HUES64 (cell line): ENCODE data around the gene ASMTL.

Experiments
- H3K27ac ChIP-seq: 2 replicates; pipeline ENCODE4 v1.7.0; 2013; ENCODE audit warnings: low read depth, low read length, inconsistent platforms
- H3K27me3 ChIP-seq: 2 replicates; pipeline ENCODE4 v1.6.1; 2013; ENCODE audit warnings: mild to moderate bottlenecking, low read length; ENCODE audit not compliant: insufficient read depth
- H3K36me3 ChIP-seq: 2 replicates; pipeline ENCODE4 v1.6.1; 2013; ENCODE audit warnings: mild to moderate bottlenecking, low read length; ENCODE audit not compliant: insufficient read depth
- H3K4me1 ChIP-seq: 2 replicates; pipeline ENCODE4 v1.6.1; 2013; ENCODE audit warnings: mild to moderate bottlenecking, low read length, moderate library complexity; ENCODE audit not compliant: insufficient read depth
- H3K4me3 ChIP-seq: 2 replicates; pipeline ENCODE4 v1.5.1; 2013; ENCODE audit warnings: mild to moderate bottlenecking, low read length, moderate library complexity
- H3K9ac ChIP-seq: 2 replicates; pipeline ENCODE4 v1.6.1; 2013; ENCODE audit warnings: mild to moderate bottlenecking, low read depth, low read length
- H3K9me3 ChIP-seq: 2 replicates; pipeline ENCODE4 v1.6.1; 2013; ENCODE audit warnings: low read depth, low read length; ENCODE audit not compliant: insufficient read depth
- WGBS: fragments of 150-250, 120-280 bp; methylation state at CpG from one replicate; pipeline ENCODE4 v1.1.7; 2013; ENCODE audit warnings: missing lambda C conversion rate; 5-methylcytosine and 5-hydroxymethylcytosine counted together

ASMTL gene

DNA sequence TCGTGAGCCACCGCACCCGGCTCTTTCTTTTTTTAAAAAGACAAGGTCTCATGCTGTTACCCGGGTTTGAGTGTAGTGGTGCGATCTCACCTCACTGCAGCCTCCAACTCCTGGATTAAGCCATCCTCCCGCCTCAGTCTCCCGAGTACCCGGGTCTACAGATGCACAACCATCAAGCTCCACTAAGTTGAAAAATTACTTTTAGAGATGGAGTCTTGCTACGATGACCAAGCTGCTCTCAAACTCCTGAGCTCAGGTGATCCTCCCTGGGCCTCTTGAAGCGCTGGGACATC is 62.8 kb downstream of the ASMTL start:
- H3K9ac ChIP-seq: peak overlapping the region; percentile 34; the same call in 1 of the 2 replicates
- WGBS: 97% methylated on average over 10 of the region's 10 CpGs
- H3K36me3 ChIP-seq: peaks cover 64% of the 10 kb centered on the region

DNA sequence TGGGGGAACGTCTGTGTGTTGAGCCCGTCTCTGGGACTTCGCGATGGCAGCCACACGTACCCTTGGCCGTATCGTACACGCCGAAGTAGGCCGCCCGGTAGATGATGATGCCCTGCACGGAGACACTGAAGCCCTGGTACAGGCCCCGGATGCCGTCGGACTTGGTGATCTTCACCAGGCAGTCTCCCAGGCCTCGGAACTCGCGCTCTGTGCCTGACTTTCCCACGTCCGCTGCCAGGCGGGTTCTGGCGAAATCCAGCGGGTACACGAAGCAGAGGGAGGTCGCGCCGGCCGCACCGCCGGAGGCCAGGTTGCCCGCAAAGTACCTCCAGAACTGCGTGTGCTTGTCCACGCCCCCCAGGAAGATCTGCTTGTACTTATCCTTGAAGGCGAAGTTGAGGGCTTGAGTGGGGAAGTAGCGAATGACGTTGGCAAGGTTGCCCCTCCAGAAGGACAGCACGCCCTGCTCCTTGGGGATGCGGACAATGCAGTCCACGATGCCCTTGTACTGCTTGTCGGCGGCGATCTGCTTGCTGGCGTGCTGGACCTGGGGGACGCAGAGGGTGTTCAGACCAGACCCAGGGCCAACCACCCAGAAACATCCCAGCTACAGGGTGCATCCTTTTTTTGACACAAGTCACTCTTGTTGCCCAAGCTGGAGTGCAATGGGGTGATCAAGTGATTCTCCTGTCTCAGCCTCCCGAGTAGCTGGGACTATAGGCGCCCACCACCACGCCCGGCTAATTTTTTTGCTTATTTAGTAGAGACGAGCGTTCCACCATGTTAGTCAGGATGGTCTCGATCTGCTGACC is 63.3 kb downstream of the ASMTL start:
- Histone ChIP-seq H3K9ac (peak overlapping the region; percentile 34; the same call in 1 of the 2 replicates), H3K9me3 (no peaks in the 10 kb centered on the region), H3K4me3 (no peak overlapping the region), H3K27me3 (no peaks in the 10 kb centered on the region), H3K27ac (0 out of 2 replicates have a peak overlapping the region, but pooled peaks have one; percentile 30), H3K36me3 (peaks cover 69% of the 10 kb centered on the region), H3K4me1 (no peaks in the 10 kb centered on the region)
- 96% methylated on average over 51 of the region's 51 CpGs for WGBS

More for the DNA sequence above, 62.8 kb downstream of the ASMTL start:
- Histone ChIP-seq H3K4me3 (no peak overlapping the region; the same call in 1 of the 2 replicates), H3K27me3 (no peaks in the 10 kb centered on the region), H3K9me3 (no peaks in the 10 kb centered on the region), H3K4me1 (no peaks in the 10 kb centered on the region), H3K27ac (no peak overlapping the region)

DNA sequence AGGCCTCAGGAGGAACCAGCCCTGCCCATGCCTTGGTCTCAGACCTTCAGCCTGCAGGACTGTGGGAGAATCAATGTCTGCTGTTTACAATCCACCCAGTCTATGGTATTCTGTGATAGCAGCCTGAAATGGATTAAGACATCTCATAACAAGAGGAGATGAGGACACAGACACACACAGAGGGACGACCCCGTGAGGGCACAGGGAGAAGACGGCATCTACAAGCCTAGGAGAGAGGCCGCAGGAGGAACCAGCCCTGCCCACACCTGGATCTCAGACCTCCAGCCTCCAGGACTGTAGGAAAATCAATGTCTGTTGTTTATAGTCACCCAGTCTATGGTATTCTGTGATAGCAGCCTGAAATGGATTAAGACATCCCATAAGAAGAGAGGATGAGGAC is 64.1 kb downstream of the ASMTL start:
- H3K27ac ChIP-seq: no peak overlapping the region
- H3K9me3 ChIP-seq: no peaks in the 10 kb centered on the region
- no peak overlapping the region for H3K4me3 ChIP-seq
- peaks cover 75% of the 10 kb centered on the region for H3K36me3 ChIP-seq
- WGBS: 92% methylated on average over 4 of the region's 4 CpGs
- no peaks in the 10 kb centered on the region for H3K4me1 ChIP-seq
- no peaks in the 10 kb centered on the region for H3K27me3 ChIP-seq
- H3K9ac ChIP-seq: 0 out of 2 replicates have a peak overlapping the region, but pooled peaks have one; percentile 24

DNA sequence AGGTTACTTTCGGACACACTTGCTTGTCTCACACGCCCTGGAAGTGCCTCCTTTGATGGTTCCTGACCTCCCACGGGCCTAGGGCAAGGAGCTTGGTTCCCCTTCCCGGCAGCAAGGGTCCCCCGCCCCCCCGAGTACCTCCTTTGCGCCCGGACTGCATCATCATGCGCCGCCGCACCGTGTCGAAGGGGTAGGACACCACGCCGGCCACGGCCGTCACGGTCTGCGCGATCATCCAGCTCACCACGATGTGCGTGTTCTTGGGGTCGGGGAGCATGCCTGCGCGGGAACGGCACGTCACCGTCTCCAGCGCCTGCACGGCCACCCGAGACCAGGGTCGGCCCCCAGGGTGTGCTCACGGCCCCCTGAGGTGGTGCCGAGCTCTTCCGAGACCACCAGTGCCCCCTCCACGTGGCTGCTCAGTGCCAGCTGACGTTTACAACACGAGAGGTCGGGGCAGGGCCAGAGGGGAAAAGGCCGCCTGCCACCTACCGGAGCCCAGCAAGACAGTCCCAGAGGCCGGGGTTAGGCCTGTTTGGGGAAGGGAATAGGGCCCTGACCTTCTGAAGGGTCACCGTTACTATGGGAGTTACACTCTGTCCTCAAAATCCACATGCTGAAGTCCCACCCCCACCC is 65.5 kb downstream of the ASMTL start:
- Histone ChIP-seq H3K9me3 (no peaks in the 10 kb centered on the region), H3K36me3 (peaks cover 81% of the 10 kb centered on the region), H3K4me1 (no peaks in the 10 kb centered on the region), H3K4me3 (no peak overlapping the region), H3K27ac (no peak overlapping the region), H3K9ac (no peak overlapping the region), H3K27me3 (no peaks in the 10 kb centered on the region)
- whole genome bisulfite sequencing: 95% methylated on average over 43 of the region's 43 CpGs

DNA sequence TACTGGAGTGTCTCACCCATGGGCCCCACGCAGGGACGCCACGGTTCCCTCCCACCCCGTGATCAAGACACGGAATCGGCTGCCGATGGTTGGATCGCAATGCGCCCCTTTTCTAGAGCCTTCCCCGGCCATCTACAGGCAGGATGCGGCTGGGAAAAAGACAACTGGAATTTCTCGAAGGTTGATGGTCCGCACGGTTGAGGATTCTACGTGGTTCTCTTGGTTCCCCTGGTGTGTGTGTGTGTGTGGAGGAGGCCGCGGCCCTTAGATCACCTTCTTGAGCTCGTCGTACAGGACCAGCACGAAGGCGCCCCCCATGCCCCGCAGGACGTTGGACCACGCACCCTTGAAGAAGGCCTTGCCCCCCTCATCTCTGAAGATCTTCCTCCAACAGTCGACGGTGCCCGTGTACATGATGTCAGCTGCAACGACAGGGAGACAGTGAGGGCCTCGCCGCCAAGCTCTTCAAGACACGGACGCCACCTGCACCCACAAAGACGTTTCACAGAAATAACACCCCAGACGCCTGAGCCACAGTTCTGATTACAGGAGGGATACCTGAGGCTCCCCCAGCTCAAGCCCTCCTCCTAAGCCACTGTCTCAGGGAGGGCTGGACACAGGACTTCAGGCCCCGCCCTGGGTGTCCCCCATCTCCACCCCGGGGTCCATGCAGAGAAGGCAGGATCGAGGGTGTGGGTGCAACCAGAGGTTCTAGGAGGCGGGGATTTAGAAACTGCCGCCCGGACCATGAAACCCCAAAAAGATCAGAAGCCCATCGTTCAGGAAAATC is 66.2 kb downstream of the ASMTL start:
- Histone ChIP-seq H3K27ac (no peak overlapping the region), H3K4me1 (no peaks in the 10 kb centered on the region), H3K9ac (no peak overlapping the region), H3K36me3 (peaks cover 81% of the 10 kb centered on the region), H3K27me3 (no peaks in the 10 kb centered on the region), H3K4me3 (no peak overlapping the region), H3K9me3 (no peaks in the 10 kb centered on the region)
- WGBS: 97% methylated on average over 41 of the region's 41 CpGs

DNA sequence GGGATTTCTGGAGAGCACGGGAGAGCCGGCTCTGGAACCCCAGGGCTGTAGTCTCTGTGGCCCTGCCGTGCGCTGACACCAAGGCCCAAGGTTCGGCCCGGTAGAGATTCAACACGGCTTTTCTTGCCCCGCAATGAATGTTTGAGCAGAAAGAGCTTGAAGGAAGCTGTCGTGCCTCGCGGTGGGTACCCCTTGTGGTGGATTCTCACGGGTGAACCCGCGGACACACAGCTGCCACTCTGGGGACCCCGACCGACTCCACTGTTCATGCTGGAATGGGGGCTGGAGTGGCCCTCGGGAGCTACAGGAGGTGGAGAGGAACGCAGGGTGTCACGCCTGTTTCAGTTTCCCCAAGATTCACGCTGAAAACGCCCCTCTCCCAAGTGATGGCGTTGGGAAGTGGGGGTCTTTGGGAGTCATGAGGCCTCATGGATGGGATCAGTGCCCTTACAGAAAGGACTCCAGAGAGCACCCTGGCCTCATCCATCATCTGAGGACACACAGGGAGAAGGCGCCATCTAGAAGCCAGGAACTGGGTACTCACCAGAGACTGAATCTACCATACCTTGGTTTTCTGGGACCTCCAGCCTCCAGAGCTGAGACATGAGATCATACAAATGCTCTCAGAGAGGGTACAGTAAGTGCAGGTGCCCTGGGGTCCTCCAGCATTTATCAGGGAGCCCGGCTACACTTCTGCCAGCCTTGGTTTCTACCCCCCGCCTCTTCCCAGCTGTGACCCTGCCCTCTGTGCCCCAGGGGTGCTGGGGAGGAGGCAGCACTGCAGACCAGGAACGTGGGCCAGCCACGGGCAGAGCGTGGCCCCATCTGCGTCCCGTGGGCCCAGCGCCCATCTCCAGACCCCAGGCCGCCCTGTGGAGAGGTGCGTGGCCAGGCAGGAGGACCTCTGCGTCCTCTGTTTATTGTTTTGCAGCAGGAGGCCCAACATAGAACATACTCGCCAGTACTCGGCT is 67.2 kb downstream of the ASMTL start:
- Histone ChIP-seq H3K4me1 (no peaks in the 10 kb centered on the region), H3K9me3 (no peaks in the 10 kb centered on the region), H3K27ac (no peak overlapping the region), H3K4me3 (no peak overlapping the region), H3K36me3 (peaks cover 73% of the 10 kb centered on the region), H3K27me3 (no peaks in the 10 kb centered on the region), H3K9ac (no peak overlapping the region)
- WGBS: 97% methylated on average over 36 of the region's 36 CpGs

DNA sequence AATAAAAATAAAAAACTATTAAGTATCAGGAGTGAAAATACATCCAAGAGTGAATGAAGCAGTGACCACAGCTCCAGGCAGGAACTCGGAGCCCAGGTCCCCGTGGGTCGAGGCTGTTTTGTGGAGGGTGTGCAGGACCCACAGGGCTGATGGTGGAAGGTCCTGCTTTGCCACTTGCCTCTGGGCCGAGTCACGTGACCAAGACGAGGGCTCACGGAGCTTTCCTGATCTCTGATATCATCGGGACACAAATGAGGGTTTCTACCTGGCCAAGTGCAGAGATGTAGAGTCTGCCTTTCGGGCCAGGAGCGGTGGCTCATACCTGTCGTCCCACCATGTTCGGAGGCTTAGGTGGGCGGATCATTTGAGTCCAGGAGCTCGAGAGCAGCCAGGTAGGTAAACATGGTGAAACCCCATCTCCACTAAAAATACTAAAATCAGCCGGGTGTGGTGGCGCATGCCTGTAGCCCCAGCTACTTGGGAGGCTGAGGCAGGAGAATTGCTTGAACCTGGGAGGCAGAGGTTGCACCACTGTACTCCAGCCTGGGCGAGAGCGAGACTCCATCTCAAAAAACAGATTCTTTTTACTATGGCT is 68.0 kb downstream of the ASMTL start:
- Histone ChIP-seq H3K36me3 (peaks cover 65% of the 10 kb centered on the region), H3K4me1 (no peaks in the 10 kb centered on the region), H3K9me3 (no peaks in the 10 kb centered on the region), H3K27me3 (no peaks in the 10 kb centered on the region), H3K4me3 (no peak overlapping the region), H3K27ac (no peak overlapping the region), H3K9ac (no peak overlapping the region)
- 96% methylated on average over 18 of the region's 18 CpGs for WGBS

DNA sequence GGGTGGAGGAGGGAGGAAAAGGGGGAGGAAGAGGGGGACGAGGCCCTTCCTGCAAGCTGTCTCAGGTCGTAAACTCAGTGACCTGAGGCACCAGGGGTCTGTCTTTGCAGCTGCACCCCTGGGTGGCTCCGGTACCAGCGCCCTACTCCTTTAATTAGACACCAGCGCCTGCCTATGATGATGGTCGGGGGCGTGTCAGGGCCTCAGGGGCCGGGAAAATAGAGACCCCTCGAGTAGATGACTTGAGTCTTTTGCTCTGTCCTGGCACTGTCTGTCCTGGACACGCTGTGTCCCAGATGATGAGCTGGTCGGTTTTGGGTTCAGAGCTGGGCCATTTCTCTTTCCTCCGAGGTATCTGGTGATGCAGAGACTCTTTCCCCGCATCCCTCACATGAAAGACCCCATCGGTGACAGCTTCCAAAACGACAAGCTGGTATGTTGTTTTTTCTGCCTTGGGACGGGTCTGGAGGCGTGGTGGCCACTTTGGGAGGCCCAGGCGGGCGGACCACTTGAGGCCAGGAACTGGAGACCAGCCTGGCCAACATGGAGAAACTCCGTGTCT is 72.0 kb downstream of the ASMTL start:
- no peaks in the 10 kb centered on the region for H3K4me1 ChIP-seq
- no peaks in the 10 kb centered on the region for H3K9me3 ChIP-seq
- no peak overlapping the region for H3K4me3 ChIP-seq
- no peaks in the 10 kb centered on the region for H3K27me3 ChIP-seq
- no peak overlapping the region for H3K27ac ChIP-seq
- H3K9ac ChIP-seq: no peak overlapping the region
- WGBS: 72% methylated on average over 20 of the region's 20 CpGs
- H3K36me3 ChIP-seq: peaks cover 25% of the 10 kb centered on the region

DNA sequence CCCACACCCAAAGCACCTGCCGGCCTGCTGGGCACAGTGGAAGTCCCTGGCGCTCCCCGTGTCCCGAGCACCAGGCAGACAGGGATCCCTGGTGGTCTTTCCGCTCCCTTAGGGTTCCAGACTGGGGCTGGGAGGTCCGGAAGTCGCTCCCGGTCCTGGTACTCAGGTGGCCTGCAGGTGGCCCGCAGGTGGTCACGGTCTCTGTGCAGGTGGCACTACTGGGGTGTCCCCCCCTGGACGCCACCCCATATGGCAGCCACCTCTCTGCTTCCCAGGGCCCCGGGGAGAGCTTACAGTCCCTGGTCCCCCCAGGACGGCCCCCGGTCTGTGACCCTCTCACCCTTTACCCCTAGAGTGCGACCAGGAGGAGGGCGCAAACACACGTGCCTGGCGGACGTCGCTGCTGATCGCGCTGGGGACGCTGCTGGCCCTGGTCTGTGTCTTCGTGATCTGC is 74.4 kb downstream of the ASMTL start:
- Histone ChIP-seq H3K36me3 (peaks cover 3% of the 10 kb centered on the region; the same call in 1 of the 2 replicates), H3K9ac (no peak overlapping the region), H3K9me3 (no peaks in the 10 kb centered on the region), H3K27ac (no peak overlapping the region), H3K27me3 (no peaks in the 10 kb centered on the region), H3K4me1 (no peaks in the 10 kb centered on the region), H3K4me3 (no peak overlapping the region)
- WGBS: 96% methylated on average over 24 of the region's 24 CpGs

DNA sequence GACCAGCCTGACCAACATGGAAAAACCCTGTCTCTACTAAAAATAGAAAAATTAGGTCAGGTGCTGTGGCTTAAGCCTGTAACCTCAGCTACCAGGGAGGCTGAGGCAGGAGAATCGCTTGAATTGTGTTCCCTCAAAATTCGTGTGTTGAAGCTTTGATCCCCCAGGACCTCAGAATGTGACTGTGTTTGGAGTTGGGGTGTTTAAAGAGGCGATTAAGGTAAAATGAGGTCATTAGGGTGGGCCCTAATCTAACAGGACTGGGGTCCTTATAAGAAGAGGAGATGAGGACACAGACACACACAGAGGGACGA is 84.4 kb downstream of the ASMTL start:
- no peak overlapping the region for H3K27ac ChIP-seq
- H3K9ac ChIP-seq: no peak overlapping the region
- H3K4me1 ChIP-seq: no peaks in the 10 kb centered on the region
- no peaks in the 10 kb centered on the region for H3K27me3 ChIP-seq
- no peaks in the 10 kb centered on the region for H3K9me3 ChIP-seq
- H3K4me3 ChIP-seq: no peak overlapping the region
- no peaks in the 10 kb centered on the region for H3K36me3 ChIP-seq
- WGBS: 89% methylated on average over 4 of the region's 4 CpGs
